HepG2 (cell line): ENCODE measurements around the gene RNASE8. TPM values are rescaled to one million over a fixed set of nuclear protein-coding genes. Genes with fewer than 3 reads are reported as not detected.

Experiments
- ATAC-seq: fragments of 200-7000 bp; cut with Tn5 transposase; 3 replicates; pipeline ENCODE4 v1.9.1; 2020; ENCODE audit warnings: mild to moderate bottlenecking, moderate library complexity
- BruUV-seq: library from RNA; stranded (reverse); fragments of 400-500 nt; replicated peaks from 2 replicates; lab custom pipeline; 2021; lab: Mats Ljungman, UMichigan
- CTCF ChIA-PET: fragments of 300-600 bp; formaldehyde crosslinking; extraction: SDS; loops from one replicate; lab custom pipeline; 2021; ENCODE audit warnings: low total read pairs, inconsistent platforms, low intra/inter-chr PET ratio; lab: Yijun Ruan, JAX
- POLR2A ChIA-PET: fragments of 350-600 bp; sonication (Branson Sonifier 250); formaldehyde crosslinking; loops from one replicate; lab custom pipeline; 2020; ENCODE audit warnings: antibody characterized with exemption, inconsistent platforms; lab: Yijun Ruan, JAX
- DNase-seq: peaks from one replicate; pipeline ENCODE4 v3.0.0-alpha.2; 2015; ENCODE audit warnings: low spot score
- FAIRE-seq: peaks from 3 replicates; lab custom pipeline; 2011; peaks lifted over from hg19 to GRCh38; lab: Jason Lieb, UNC
- H2AFZ ChIP-seq: one replicate; pipeline ENCODE4 v1.6.1; 2011; ENCODE audit warnings: low read length, inconsistent platforms
- H3K27ac ChIP-seq: fragments of 300-600 bp; 3 replicates; pipeline ENCODE4 v1.8.0; 2011; ENCODE audit warnings: mixed run types, mild to moderate bottlenecking, mixed read lengths, low read length, inconsistent platforms; ENCODE audit not compliant: insufficient read depth; ENCODE audit errors: extremely low read length
- H3K27me3 ChIP-seq, 2 experiments: fragments of 200-600 bp in 1 of 2; 2 replicates in 1 of 2; 3 replicates in 1 of 2; pipeline versions ENCODE4 v1.6.0 to v1.8.0; 2011; ENCODE audit warnings: low read length in 2 of 2, mild to moderate bottlenecking in 2 of 2, moderate library complexity in 2 of 2, inconsistent platforms in 1 of 2; ENCODE audit not compliant: insufficient read depth in 2 of 2, control insufficient read depth in 1 of 2
- H3K36me3 ChIP-seq, 2 experiments: fragments of 200-600 bp in 1 of 2; replicated peaks in 1 of 2; 2 replicates in 1 of 2; 3 replicates in 1 of 2; pipeline versions ENCODE4 v1.5.1 to v1.8.0; 2011; ENCODE audit warnings: low read length in 2 of 2, inconsistent platforms in 1 of 2; ENCODE audit not compliant: insufficient read depth in 2 of 2, control insufficient read depth in 1 of 2
- H3K4me1 ChIP-seq: 2 replicates; pipeline ENCODE4 v1.5.1; 2012; ENCODE audit warnings: low read length, inconsistent platforms; ENCODE audit not compliant: insufficient read depth
- H3K4me2 ChIP-seq: 2 replicates; pipeline ENCODE4 v1.6.0; 2011; ENCODE audit warnings: low read depth, low read length, inconsistent platforms
- H3K4me3 ChIP-seq, 3 experiments: fragments of 200-600 bp in 1 of 3; sonication (generic), shearing (Covaris generic) in 1 of 3; replicated peaks in 1 of 3; 2 replicates each; pipeline ENCODE4 v1.5.1; 2011 to 2016; ENCODE audit warnings: low read length in 3 of 3, inconsistent platforms in 2 of 3, low read depth in 2 of 3, mild to moderate bottlenecking in 2 of 3, control low read depth in 1 of 3, mixed read lengths in 1 of 3; ENCODE audit not compliant: insufficient read depth in 1 of 3
- H3K79me2 ChIP-seq: one replicate; pipeline ENCODE4 v1.6.1; 2011; ENCODE audit warnings: low read length, inconsistent platforms; ENCODE audit not compliant: insufficient read depth
- H3K9ac ChIP-seq: 2 replicates; pipeline ENCODE4 v1.6.0; 2011; ENCODE audit warnings: mild to moderate bottlenecking, low read depth, low read length, inconsistent platforms; ENCODE audit not compliant: insufficient read depth
- H3K9me3 ChIP-seq: 2 replicates; pipeline ENCODE4 v1.5.1; 2012; ENCODE audit warnings: mild to moderate bottlenecking, low read length
- H4K20me1 ChIP-seq: 2 replicates; pipeline ENCODE4 v1.6.0; 2011; ENCODE audit warnings: inconsistent platforms, mild to moderate bottlenecking, low read length, moderate library complexity; ENCODE audit not compliant: insufficient read depth
- DNMT1 ChIP-seq: sonication (generic); formaldehyde crosslinking; IDR thresholded peaks from 2 replicates; pipeline ENCODE4 v1.5.1; 2020; ENCODE audit warnings: mild to moderate bottlenecking, missing genetic modification reagents
- TMF1 ChIP-seq: sonication (generic); formaldehyde crosslinking; IDR thresholded peaks from 2 replicates; pipeline ENCODE4 v1.8.1; 2022; ENCODE audit warnings: low read depth, missing genetic modification reagents
- ZNF318 ChIP-seq: sonication (generic); formaldehyde crosslinking; IDR thresholded peaks from 2 replicates; pipeline ENCODE4 v1.4.0; 2020; ENCODE audit warnings: mild to moderate bottlenecking, missing genetic modification reagents
- ZNF354B ChIP-seq: sonication (generic); formaldehyde crosslinking; IDR thresholded peaks from 2 replicates; pipeline ENCODE4 v1.8.0; 2022; ENCODE audit warnings: mild to moderate bottlenecking, missing genetic modification reagents
- ZNF552 ChIP-seq: sonication (generic); formaldehyde crosslinking; IDR thresholded peaks from 2 replicates; pipeline ENCODE4 v1.9.0; 2022; ENCODE audit warnings: missing genetic modification reagents, mild to moderate bottlenecking, borderline replicate concordance
- ZNF616 ChIP-seq: sonication (generic); formaldehyde crosslinking; IDR thresholded peaks from 2 replicates; pipeline ENCODE4 v1.5.0; 2020; ENCODE audit warnings: low read depth, mild to moderate bottlenecking, missing genetic modification reagents
- ZNF629 ChIP-seq: sonication (generic); formaldehyde crosslinking; conservative IDR thresholded peaks from 2 replicates; pipeline ENCODE4 v1.5.0; 2020; ENCODE audit warnings: missing genetic modification reagents
- ZNF709 ChIP-seq: sonication (generic); formaldehyde crosslinking; IDR thresholded peaks from 2 replicates; pipeline ENCODE4 v1.5.0; 2020; ENCODE audit warnings: mild to moderate bottlenecking, missing genetic modification reagents
- ZNF775 ChIP-seq: sonication (generic); formaldehyde crosslinking; IDR thresholded peaks from 2 replicates; pipeline ENCODE4 v1.4.0; 2020; ENCODE audit warnings: missing genetic modification reagents, mild to moderate bottlenecking, moderate library complexity, borderline replicate concordance
- WGBS: methylation state at CpG from one replicate; pipeline ENCODE4 v1.1.6; 2017; ENCODE audit warnings: low lambda C conversion rate; 5-methylcytosine and 5-hydroxymethylcytosine counted together
- in situ Hi-C: cut with HindIII; loops from 2 replicates; pipeline ENCODE4 v1.10.0; 2017; ENCODE audit warnings: low pct_unique_long_range_greater_than_20kb; ENCODE audit not compliant: extremely low pct_ligation_motif_present
- intact Hi-C: fragments of 100-400 bp; cut with micrococcal nuclease; formaldehyde crosslinking; loops from one replicate; pipeline ENCODE4 v1.10.0; 2022; ENCODE audit not compliant: unreplicated experiment
- polyA plus RNA-seq, 8 experiments: library from polyadenylated mRNA; depleted of rRNA in 3 of 8; stranded (reverse) in 7 of 8; unstranded in 1 of 8; fragments of >200 nt; fragmentation: Illumina TruSeq in 4 of 8; extraction: Trizol in 4 of 8; gene quantifications; 2 replicates each; pipeline versions ENCODE4 v1.2.1 to v1.2.3, GENCODE V29; 2011 to 2016; ENCODE audit warnings: low read depth in 4 of 8, missing spikeins in 1 of 8, mixed read lengths in 1 of 8; ENCODE audit not compliant: insufficient read depth in 1 of 8
- total RNA-seq, 5 experiments: library from RNA; depleted of rRNA; stranded (reverse); fragments of >200 nt; fragmentation: Illumina TruSeq; extraction: Trizol; gene quantifications; 2 replicates each; pipeline ENCODE4 v1.2.3, GENCODE V29; 2016; ENCODE audit warnings: low read depth in 1 of 5
- TF ChIP-seq, protein P1 (sequence below), 2 experiments: sonication (generic) in 1 of 2; formaldehyde crosslinking in 1 of 2; IDR thresholded peaks; 2 replicates each; pipeline versions ENCODE4 v1.5.1 to v1.6.1; 2011 to 2020; ENCODE audit warnings: borderline replicate concordance in 1 of 2, low read depth in 1 of 2, low read length in 1 of 2, mild to moderate bottlenecking in 1 of 2, missing genetic modification reagents in 1 of 2, moderate library complexity in 1 of 2
- TF ChIP-seq, protein P2 (sequence below): sonication (generic); formaldehyde crosslinking; IDR thresholded peaks from 2 replicates; pipeline ENCODE4 v1.4.0; 2020; ENCODE audit warnings: mild to moderate bottlenecking, missing genetic modification reagents

Gene RNASE8
- total and polyA plus RNA-seq, 2 of the 13 experiments (the other 11 are each of a cell fraction or from before 2014, with no cell fraction given), result not detected

- TF ChIP-seq ZNF709 (CRISPR knock-in tag), result no peak
- no peak for TF ChIP-seq ZNF629 (CRISPR knock-in tag)
These were observed 42.0 kb downstream of the RNASE8 start (continued) for GRCh38 chr14:21099596-21099985.

GRCh38 chr14:21100931-21101330 lies 43.3 kb downstream of the RNASE8 start, which contains the start of gene TMEM253:
TMEM253 (plus strand) TSS chr14:21101066; CDS start chr14:21101344, 278 bp downstream.
- CTCF ChIA-PET, result no interaction called here
- Histone ChIP-seq H3K36me3 (no peaks in the 10 kb centered on the region), H3K79me2 (peaks cover 31% of the 10 kb centered on the region), H3K27me3 (no peaks in the 10 kb centered on the region; a peak in 1 of 5 replicates), H2AFZ (no peak within 1 kb of the TSS), H3K4me2 (no peak within 1 kb of the TSS), H3K4me1 (peaks cover 76% of the 10 kb centered on the region), H4K20me1 (no peaks in the 10 kb centered on the region), H3K9ac (no peak within 1 kb of the TSS), H3K4me3 (no peak within 1 kb of the TSS), H3K9me3 (no peaks in the 10 kb centered on the region), H3K27ac (no peak within 1 kb of the TSS)
- POLR2A ChIA-PET, result interaction anchor here (6.5 kb wide), 1 partner anchor 31 kb away, joined by 141 read pairs; the partner anchor contains the start of gene ARHGEF40
- FAIRE-seq, result no peak
- WGBS, result 90% methylated on average over 5 of the region's 5 CpGs
- ATAC-seq, result no peak
- in situ Hi-C loops (loop anchor here (5.0 kb wide), 2 partner anchors 34 to 84 kb away; no protein-coding TSS in a partner anchor), intact Hi-C loops (no loop called here)
- DNase-seq, result no peak
- BruUV-seq, result no TSS peak
- TF ChIP-seq DNMT1 (CRISPR knock-in tag) (no peak), ZNF354B (no peak), TMF1 (CRISPR knock-in tag) (no peak), ZNF318 (CRISPR knock-in tag) (no peak), ZNF552 (CRISPR knock-in tag) (no peak), ZNF616 (CRISPR knock-in tag) (no peak), ZNF775 (CRISPR knock-in tag) (no peak)
- TF ChIP-seq, protein P1, sequence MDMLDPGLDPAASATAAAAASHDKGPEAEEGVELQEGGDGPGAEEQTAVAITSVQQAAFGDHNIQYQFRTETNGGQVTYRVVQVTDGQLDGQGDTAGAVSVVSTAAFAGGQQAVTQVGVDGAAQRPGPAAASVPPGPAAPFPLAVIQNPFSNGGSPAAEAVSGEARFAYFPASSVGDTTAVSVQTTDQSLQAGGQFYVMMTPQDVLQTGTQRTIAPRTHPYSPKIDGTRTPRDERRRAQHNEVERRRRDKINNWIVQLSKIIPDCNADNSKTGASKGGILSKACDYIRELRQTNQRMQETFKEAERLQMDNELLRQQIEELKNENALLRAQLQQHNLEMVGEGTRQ (IDR thresholded peaks at IDR 0.05; ENCODE audit: low read depth, low read length), result no peak
- TF ChIP-seq, protein P1 (CRISPR knock-in tag; IDR thresholded peaks at IDR 0.05; ENCODE audit: borderline replicate concordance), result no peak
- TF ChIP-seq, protein P2, sequence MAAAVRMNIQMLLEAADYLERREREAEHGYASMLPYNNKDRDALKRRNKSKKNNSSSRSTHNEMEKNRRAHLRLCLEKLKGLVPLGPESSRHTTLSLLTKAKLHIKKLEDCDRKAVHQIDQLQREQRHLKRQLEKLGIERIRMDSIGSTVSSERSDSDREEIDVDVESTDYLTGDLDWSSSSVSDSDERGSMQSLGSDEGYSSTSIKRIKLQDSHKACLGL, result no peak
